IMR-90 (cell line): ENCODE measurements around the gene WNT7B.

Source experiments
- CEBPB ChIP-seq: IDR thresholded peaks from 2 replicates; pipeline ENCODE4 v1.6.1; 2012; ENCODE audit warnings: low read depth, low read length, improper control_type of control experiment
- CTCF ChIP-seq: conservative IDR thresholded peaks from 2 replicates; pipeline ENCODE4 v1.5.1; 2012; ENCODE audit warnings: mild to moderate bottlenecking, low read depth, low read length, improper control_type of control experiment
- MAZ ChIP-seq: IDR thresholded peaks from 2 replicates; pipeline ENCODE4 v1.6.1; 2012; ENCODE audit warnings: low read depth, mild to moderate bottlenecking, low read length, improper control_type of control experiment, moderate library complexity, borderline replicate concordance
- MXI1 ChIP-seq: IDR thresholded peaks from 2 replicates; pipeline ENCODE4 v1.6.1; 2012; ENCODE audit warnings: low read depth, mild to moderate bottlenecking, low read length, moderate library complexity, borderline replicate concordance
- POLR2A ChIP-seq: IDR thresholded peaks from 2 replicates; pipeline ENCODE4 v1.6.1; 2012; ENCODE audit warnings: mild to moderate bottlenecking, low read depth, low read length
- RAD21 ChIP-seq: IDR thresholded peaks from 2 replicates; pipeline ENCODE4 v1.6.1; 2012; ENCODE audit warnings: low read length, improper control_type of control experiment
- TF ChIP-seq, protein P1 (sequence below): fragments of 150-350 bp; IDR thresholded peaks from 2 replicates; pipeline ENCODE4 v1.6.1; 2016; ENCODE audit warnings: low read depth, mild to moderate bottlenecking, low read length, moderate library complexity, borderline replicate concordance
- TF ChIP-seq, protein P2 (sequence below): fragments of 150-350 bp; IDR thresholded peaks from 2 replicates; pipeline ENCODE4 v1.6.1; 2017; ENCODE audit warnings: mild to moderate bottlenecking, antibody characterized with exemption, low read length, low read depth

DNA sequence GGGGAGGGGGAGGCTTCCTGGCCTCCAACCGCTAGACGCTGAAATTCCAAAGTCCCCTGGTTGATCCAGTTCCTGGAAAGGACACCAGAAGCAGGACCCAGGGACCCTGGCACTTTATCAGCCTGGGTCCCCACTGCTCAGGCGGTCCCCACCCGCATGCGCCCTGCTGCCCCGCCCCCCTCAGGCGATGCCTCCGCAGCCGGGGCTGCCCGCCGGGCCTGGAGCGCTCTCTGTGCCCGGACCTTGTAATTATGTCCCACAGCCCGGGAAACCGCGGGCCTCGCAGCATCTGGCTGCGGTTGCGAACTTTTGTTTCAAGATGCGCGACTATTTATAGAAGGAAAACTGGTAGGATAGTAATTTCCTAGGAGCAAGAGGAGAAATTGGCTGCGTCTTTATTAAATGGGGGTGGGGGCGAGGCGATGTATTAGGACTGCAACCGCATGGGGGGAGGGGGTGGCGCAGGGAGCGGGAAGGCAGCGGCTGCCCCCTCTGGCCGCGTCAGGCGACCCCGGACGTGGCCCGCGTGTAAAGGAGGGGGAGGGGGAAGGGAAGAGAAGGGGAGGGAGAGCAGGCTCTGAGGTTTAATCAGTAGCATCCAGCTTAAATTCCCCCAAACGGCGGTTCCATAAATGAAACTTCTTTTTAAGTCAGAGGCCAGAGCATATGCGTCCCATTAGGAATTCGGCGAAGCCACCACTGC lies 6.1 kb downstream of the WNT7B start:
- TF ChIP-seq CEBPB (no peak), CTCF (no peak), POLR2A (no peak), MXI1 (no peak), MAZ (no peak), RAD21 (no peak)
- TF ChIP-seq, protein P1, sequence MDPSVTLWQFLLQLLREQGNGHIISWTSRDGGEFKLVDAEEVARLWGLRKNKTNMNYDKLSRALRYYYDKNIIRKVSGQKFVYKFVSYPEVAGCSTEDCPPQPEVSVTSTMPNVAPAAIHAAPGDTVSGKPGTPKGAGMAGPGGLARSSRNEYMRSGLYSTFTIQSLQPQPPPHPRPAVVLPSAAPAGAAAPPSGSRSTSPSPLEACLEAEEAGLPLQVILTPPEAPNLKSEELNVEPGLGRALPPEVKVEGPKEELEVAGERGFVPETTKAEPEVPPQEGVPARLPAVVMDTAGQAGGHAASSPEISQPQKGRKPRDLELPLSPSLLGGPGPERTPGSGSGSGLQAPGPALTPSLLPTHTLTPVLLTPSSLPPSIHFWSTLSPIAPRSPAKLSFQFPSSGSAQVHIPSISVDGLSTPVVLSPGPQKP = no peak
- TF ChIP-seq, protein P2, sequence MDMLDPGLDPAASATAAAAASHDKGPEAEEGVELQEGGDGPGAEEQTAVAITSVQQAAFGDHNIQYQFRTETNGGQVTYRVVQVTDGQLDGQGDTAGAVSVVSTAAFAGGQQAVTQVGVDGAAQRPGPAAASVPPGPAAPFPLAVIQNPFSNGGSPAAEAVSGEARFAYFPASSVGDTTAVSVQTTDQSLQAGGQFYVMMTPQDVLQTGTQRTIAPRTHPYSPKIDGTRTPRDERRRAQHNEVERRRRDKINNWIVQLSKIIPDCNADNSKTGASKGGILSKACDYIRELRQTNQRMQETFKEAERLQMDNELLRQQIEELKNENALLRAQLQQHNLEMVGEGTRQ = no peak
